Ectodermal cell (in vitro differentiated cells): ENCODE measurements around the gene TNPO3.

Experiments used
- H3K27ac ChIP-seq: 2 replicates; pipeline ENCODE4 v1.7.0; 2013; ENCODE audit warnings: mild to moderate bottlenecking, low read depth, low read length; ENCODE audit not compliant: insufficient read depth, poor library complexity, severe bottlenecking
- H3K27me3 ChIP-seq: 2 replicates; pipeline ENCODE4 v1.7.0; 2013; ENCODE audit warnings: mild to moderate bottlenecking, low read length; ENCODE audit not compliant: insufficient read depth, control insufficient read depth, poor library complexity, severe bottlenecking
- H3K36me3 ChIP-seq: one replicate; pipeline ENCODE4 v1.7.0; 2013; ENCODE audit warnings: low read length; ENCODE audit not compliant: control insufficient read depth, insufficient read depth
- H3K4me1 ChIP-seq: one replicate; pipeline ENCODE4 v1.7.0; 2013; ENCODE audit warnings: low read length; ENCODE audit not compliant: control insufficient read depth, insufficient read depth
- H3K4me3 ChIP-seq: 2 replicates; pipeline ENCODE4 v1.7.0; 2013; ENCODE audit warnings: low read depth, low read length, control low read depth; ENCODE audit not compliant: insufficient read depth
- H3K9me3 ChIP-seq: 2 replicates; pipeline ENCODE4 v1.7.0; 2013; ENCODE audit warnings: mild to moderate bottlenecking, low read length, moderate library complexity; ENCODE audit not compliant: control insufficient read depth
- WGBS, 2 experiments: methylation state at CpG; one replicate each; pipeline ENCODE4 v1.1.7; 2013; ENCODE audit warnings: missing lambda C conversion rate in 2 of 2; 5-methylcytosine and 5-hydroxymethylcytosine counted together

Gene TNPO3

GRCh38 chr7:128974241-128974934 lies 80.5 kb downstream of the TNPO3 start:
- Histone ChIP-seq H3K27ac (no peak overlapping the region), H3K4me3 (no peak overlapping the region), H3K27me3 (no peaks in the 10 kb centered on the region), H3K36me3 (peaks cover 47% of the 10 kb centered on the region), H3K9me3 (no peaks in the 10 kb centered on the region), H3K4me1 (no peaks in the 10 kb centered on the region)
- 88 to 97% methylated on average over 7 of the region's 7 CpGs for WGBS, 2 experiments

GRCh38 chr7:128968624-128969023 lies 86.3 kb downstream of the TNPO3 start:
- WGBS, 2 experiments, result 96% methylated on average over 1 of the region's 1 CpG
- Histone ChIP-seq H3K4me1 (no peaks in the 10 kb centered on the region), H3K4me3 (no peak overlapping the region), H3K36me3 (peaks cover 58% of the 10 kb centered on the region), H3K27me3 (no peaks in the 10 kb centered on the region), H3K27ac (no peak overlapping the region), H3K9me3 (no peaks in the 10 kb centered on the region)

- Histone ChIP-seq H3K4me3 (no peak overlapping the region), H3K27me3 (no peaks in the 10 kb centered on the region), H3K4me1 (no peaks in the 10 kb centered on the region), H3K9me3 (no peaks in the 10 kb centered on the region), H3K36me3 (peaks cover 33% of the 10 kb centered on the region), H3K27ac (no peak overlapping the region)
- 93 to 100% methylated on average over 1 of the region's 1 CpG for WGBS, 2 experiments
These were observed 91.6 kb downstream of the TNPO3 start for GRCh38 chr7:128963327-128963757.

- Histone ChIP-seq H3K4me1 (no peaks in the 10 kb centered on the region), H3K27me3 (no peaks in the 10 kb centered on the region), H3K4me3 (no peak overlapping the region), H3K27ac (no peak overlapping the region), H3K9me3 (no peaks in the 10 kb centered on the region), H3K36me3 (peaks cover 35% of the 10 kb centered on the region)
These were observed 92.0 kb downstream of the TNPO3 start for GRCh38 chr7:128962899-128963298.

GRCh38 chr7:128961030-128961659 lies 93.8 kb downstream of the TNPO3 start:
- no peaks in the 10 kb centered on the region for H3K9me3 ChIP-seq
- no peaks in the 10 kb centered on the region for H3K4me1 ChIP-seq
- H3K27me3 ChIP-seq, result no peaks in the 10 kb centered on the region
- H3K27ac ChIP-seq, result no peak overlapping the region
- H3K36me3 ChIP-seq, result peaks cover 30% of the 10 kb centered on the region
- no peak overlapping the region for H3K4me3 ChIP-seq
- 94 to 96% methylated on average over 6 to 8 of the region's 8 CpGs for WGBS, 2 experiments

GRCh38 chr7:128959296-128959695 lies 95.6 kb downstream of the TNPO3 start:
- 93 to 96% methylated on average over 4 of the region's 4 CpGs for WGBS, 2 experiments
- no peak overlapping the region for H3K4me3 ChIP-seq
- no peak overlapping the region for H3K27ac ChIP-seq
- no peaks in the 10 kb centered on the region for H3K27me3 ChIP-seq
- H3K9me3 ChIP-seq, result no peaks in the 10 kb centered on the region
- H3K36me3 ChIP-seq, result peaks cover 29% of the 10 kb centered on the region
- no peaks in the 10 kb centered on the region for H3K4me1 ChIP-seq

GRCh38 chr7:128955981-128956380 lies 98.9 kb downstream of the TNPO3 start:
- Histone ChIP-seq H3K4me1 (no peaks in the 10 kb centered on the region), H3K27ac (no peak overlapping the region), H3K36me3 (peaks cover 29% of the 10 kb centered on the region), H3K4me3 (no peak overlapping the region), H3K27me3 (no peaks in the 10 kb centered on the region), H3K9me3 (no peaks in the 10 kb centered on the region)

GRCh38 chr7:128954830-128955802 lies 99.8 kb downstream of the TNPO3 start:
- 78 to 84% methylated on average over 15 of the region's 15 CpGs for WGBS, 2 experiments
- H3K9me3 ChIP-seq, result no peaks in the 10 kb centered on the region
- no peak overlapping the region for H3K4me3 ChIP-seq
- peaks cover 28% of the 10 kb centered on the region for H3K36me3 ChIP-seq
- no peak overlapping the region for H3K27ac ChIP-seq
- no peaks in the 10 kb centered on the region for H3K4me1 ChIP-seq
- H3K27me3 ChIP-seq, result no peaks in the 10 kb centered on the region

GRCh38 chr7:128954150-128954549 lies 100.8 kb downstream of the TNPO3 start:
- Histone ChIP-seq H3K36me3 (peaks cover 23% of the 10 kb centered on the region), H3K27me3 (no peaks in the 10 kb centered on the region), H3K27ac (no peak overlapping the region), H3K9me3 (no peaks in the 10 kb centered on the region), H3K4me3 (no peak overlapping the region), H3K4me1 (no peaks in the 10 kb centered on the region)
- 98 to 100% methylated on average over 1 to 2 of the region's 2 CpGs for WGBS, 2 experiments

GRCh38 chr7:128951296-128951695 lies 103.6 kb downstream of the TNPO3 start:
- H3K4me1 ChIP-seq, result no peaks in the 10 kb centered on the region
- no peaks in the 10 kb centered on the region for H3K9me3 ChIP-seq
- H3K27me3 ChIP-seq, result no peaks in the 10 kb centered on the region
- peaks cover 5% of the 10 kb centered on the region for H3K36me3 ChIP-seq
- no peak overlapping the region for H3K4me3 ChIP-seq
- WGBS, 2 experiments, result 92 to 95% methylated on average over 5 of the region's 5 CpGs
- no peak overlapping the region for H3K27ac ChIP-seq
